Astrocyte (in vitro differentiated cells and primary cell): ENCODE results near the gene KCNH2. TPM values are rescaled to one million over a fixed set of nuclear protein-coding genes. Genes with fewer than 3 reads are reported as not detected.

ENCODE experiments used
- DNase-seq: peaks from one replicate; pipeline ENCODE4 v3.0.0-alpha.2; 2010; ENCODE audit warnings: low read depth
- FAIRE-seq: peaks from 2 replicates; lab custom pipeline; 2011; peaks lifted over from hg19 to GRCh38; lab: Jason Lieb, UNC
- H2AFZ ChIP-seq: 2 replicates; pipeline ENCODE4 v1.6.0; 2012; ENCODE audit warnings: low read depth, low read length, inconsistent platforms
- H3K27ac ChIP-seq: 2 replicates; pipeline ENCODE4 v1.5.1; 2011; ENCODE audit warnings: low read depth, low read length, inconsistent platforms
- H3K27me3 ChIP-seq: 2 replicates; pipeline ENCODE4 v1.6.0; 2011; ENCODE audit warnings: low read length, inconsistent platforms; ENCODE audit not compliant: insufficient read depth
- H3K36me3 ChIP-seq: 2 replicates; pipeline ENCODE4 v1.5.1; 2011; ENCODE audit warnings: low read length, inconsistent platforms; ENCODE audit not compliant: insufficient read depth
- H3K4me1 ChIP-seq: 2 replicates; pipeline ENCODE4 v1.5.1; 2011; ENCODE audit warnings: low read length, inconsistent platforms; ENCODE audit not compliant: insufficient read depth
- H3K4me2 ChIP-seq: 2 replicates; pipeline ENCODE4 v1.6.0; 2012; ENCODE audit warnings: low read length, inconsistent platforms
- H3K4me3 ChIP-seq: 2 replicates; pipeline ENCODE4 v1.5.1; 2011; ENCODE audit warnings: low read depth, mild to moderate bottlenecking, low read length, inconsistent platforms; ENCODE audit not compliant: insufficient read depth
- H3K79me2 ChIP-seq: 2 replicates; pipeline ENCODE4 v1.6.0; 2012; ENCODE audit warnings: mild to moderate bottlenecking, low read length, inconsistent platforms; ENCODE audit not compliant: insufficient read depth
- H3K9ac ChIP-seq: 2 replicates; pipeline ENCODE4 v1.6.0; 2012; ENCODE audit warnings: mild to moderate bottlenecking, low read length, inconsistent platforms
- H3K9me3 ChIP-seq: 2 replicates; pipeline ENCODE4 v1.5.1; 2012; ENCODE audit warnings: low read depth, mild to moderate bottlenecking, low read length, inconsistent platforms; ENCODE audit not compliant: insufficient read depth
- H4K20me1 ChIP-seq: 2 replicates; pipeline ENCODE4 v1.6.0; 2012; ENCODE audit warnings: low read length, inconsistent platforms; ENCODE audit not compliant: insufficient read depth
- H3K27ac Mint-ChIP-seq: one replicate; pipeline ENCODE4 v1.8.0; 2021; ENCODE audit warnings: mild to moderate bottlenecking, mixed read lengths; ENCODE audit not compliant: unreplicated experiment
- H3K27me3 Mint-ChIP-seq: one replicate; pipeline ENCODE4 v1.8.0; 2021; ENCODE audit warnings: low read depth, mixed read lengths; ENCODE audit not compliant: unreplicated experiment
- H3K36me3 Mint-ChIP-seq: one replicate; pipeline ENCODE4 v1.8.0; 2021; ENCODE audit warnings: low read depth, mixed read lengths; ENCODE audit not compliant: unreplicated experiment
- H3K4me1 Mint-ChIP-seq: one replicate; pipeline ENCODE4 v1.8.0; 2021; ENCODE audit warnings: low read depth, mixed read lengths; ENCODE audit not compliant: unreplicated experiment
- H3K4me3 Mint-ChIP-seq: one replicate; pipeline ENCODE4 v1.8.0; 2021; ENCODE audit warnings: mild to moderate bottlenecking, moderate library complexity, mixed read lengths; ENCODE audit not compliant: unreplicated experiment
- H3K9me3 Mint-ChIP-seq: one replicate; pipeline ENCODE4 v1.8.0; 2021; ENCODE audit warnings: mild to moderate bottlenecking, mixed read lengths; ENCODE audit not compliant: unreplicated experiment
- CTCF ChIP-seq: IDR thresholded peaks from 2 replicates; pipeline ENCODE4 v1.5.1; 2011; ENCODE audit warnings: low read depth, mild to moderate bottlenecking, inconsistent platforms, low read length, moderate library complexity; ENCODE audit not compliant: insufficient read depth
- EZH2 ChIP-seq: IDR thresholded peaks from 2 replicates; pipeline ENCODE4 v1.6.1; 2012; ENCODE audit warnings: mild to moderate bottlenecking, low read length, inconsistent platforms; ENCODE audit not compliant: insufficient read depth
- total RNA-seq: library from RNA; stranded (reverse); gene quantifications from 2 replicates; pipeline ENCODE4 v1.2.1, GENCODE V29; 2021

KCNH2 gene
- total RNA-seq, 1 donor from 2014 or later, result 4.6 TPM

- no peaks in the 10 kb centered on the region for H3K36me3 Mint-ChIP-seq
- DNase-seq (no peak), FAIRE-seq (no peak)
- H3K9me3 Mint-ChIP-seq, result peaks cover 2% of the 10 kb centered on the region
- Histone ChIP-seq H3K27me3 (peaks cover 6% of the 10 kb centered on the region), H3K79me2 (no peaks in the 10 kb centered on the region), H3K4me2 (no peak overlapping the region), H3K4me3 (no peak overlapping the region), H4K20me1 (no peaks in the 10 kb centered on the region), H3K9ac (no peak overlapping the region), H3K9me3 (no peaks in the 10 kb centered on the region), H2AFZ (no peak overlapping the region), H3K4me1 (no peaks in the 10 kb centered on the region), H3K27ac (no peak overlapping the region), H3K36me3 (no peaks in the 10 kb centered on the region)
- no peaks in the 10 kb centered on the region for H3K4me1 Mint-ChIP-seq
- no peak overlapping the region for H3K4me3 Mint-ChIP-seq
- peaks cover 37% of the 10 kb centered on the region for H3K27me3 Mint-ChIP-seq
- no peak overlapping the region for H3K27ac Mint-ChIP-seq
- TF ChIP-seq CTCF, result no peak
- TF ChIP-seq EZH2, result no peak
Observed at GRCh38 chr7:150917969-150918368, 60.2 kb downstream of the KCNH2 start.

- H3K27me3 ChIP-seq, result peaks cover 11% of the 10 kb centered on the region
- H3K4me3 ChIP-seq, result no peak overlapping the region
- DNase-seq (no peak), FAIRE-seq (no peak)
- H3K79me2 ChIP-seq, result no peaks in the 10 kb centered on the region
- no peak overlapping the region for H3K27ac ChIP-seq
- no peaks in the 10 kb centered on the region for H3K4me1 ChIP-seq
- Mint-ChIP-seq H3K9me3 (peaks cover 2% of the 10 kb centered on the region), H3K4me3 (no peak overlapping the region), H3K36me3 (no peaks in the 10 kb centered on the region), H3K4me1 (no peaks in the 10 kb centered on the region), H3K27ac (no peak overlapping the region), H3K27me3 (peaks cover 45% of the 10 kb centered on the region)
- no peaks in the 10 kb centered on the region for H3K9me3 ChIP-seq
- TF ChIP-seq CTCF (no peak), EZH2 (no peak)
- H4K20me1 ChIP-seq, result no peaks in the 10 kb centered on the region
- no peak overlapping the region for H3K9ac ChIP-seq
- H3K4me2 ChIP-seq, result no peak overlapping the region
- no peak overlapping the region for H2AFZ ChIP-seq
- H3K36me3 ChIP-seq, result no peaks in the 10 kb centered on the region
Observed at GRCh38 chr7:150916670-150917069, 61.5 kb downstream of the KCNH2 start.

- H3K27me3 Mint-ChIP-seq, result peaks cover 56% of the 10 kb centered on the region
- no peaks in the 10 kb centered on the region for H3K9me3 ChIP-seq
- H3K9me3 Mint-ChIP-seq, result peaks cover 2% of the 10 kb centered on the region
- no peaks in the 10 kb centered on the region for H3K36me3 ChIP-seq
- no peak overlapping the region for H3K4me3 ChIP-seq
- H2AFZ ChIP-seq, result no peak overlapping the region
- no peak overlapping the region for H3K9ac ChIP-seq
- no peaks in the 10 kb centered on the region for H3K4me1 ChIP-seq
- H3K79me2 ChIP-seq, result no peaks in the 10 kb centered on the region
- no peaks in the 10 kb centered on the region for H4K20me1 ChIP-seq
- H3K27me3 ChIP-seq, result peaks cover 11% of the 10 kb centered on the region
- no peak overlapping the region for H3K4me3 Mint-ChIP-seq
- no peak overlapping the region for H3K27ac Mint-ChIP-seq
- DNase-seq (no peak), FAIRE-seq (no peak)
- TF ChIP-seq CTCF (no peak), EZH2 (no peak)
- H3K4me1 Mint-ChIP-seq, result no peaks in the 10 kb centered on the region
- no peaks in the 10 kb centered on the region for H3K36me3 Mint-ChIP-seq
- H3K27ac ChIP-seq, result no peak overlapping the region
- no peak overlapping the region for H3K4me2 ChIP-seq
Observed at GRCh38 chr7:150914966-150915365, 63.2 kb downstream of the KCNH2 start.
